Osteocyte (in vitro differentiated cells): ENCODE results near the gene SAG. TPM values are rescaled to one million over a fixed set of nuclear protein-coding genes. Genes with fewer than 3 reads are reported as not detected.

ENCODE experiments used
- DNase-seq: peaks from one replicate; pipeline ENCODE4 v3.0.0; 2021; ENCODE audit warnings: mixed read lengths; ENCODE audit not compliant: unreplicated experiment; ENCODE audit errors: extremely low spot score
- H3K27ac Mint-ChIP-seq: one replicate; pipeline ENCODE4 v1.8.0; 2021; ENCODE audit warnings: mild to moderate bottlenecking, mixed read lengths; ENCODE audit not compliant: unreplicated experiment
- H3K27me3 Mint-ChIP-seq: one replicate; pipeline ENCODE4 v1.8.0; 2021; ENCODE audit warnings: mixed read lengths; ENCODE audit not compliant: unreplicated experiment
- H3K36me3 Mint-ChIP-seq: one replicate; pipeline ENCODE4 v1.8.0; 2021; ENCODE audit warnings: mixed read lengths; ENCODE audit not compliant: unreplicated experiment
- H3K4me1 Mint-ChIP-seq: one replicate; pipeline ENCODE4 v1.8.0; 2021; ENCODE audit warnings: mixed read lengths; ENCODE audit not compliant: unreplicated experiment
- H3K4me3 Mint-ChIP-seq: one replicate; pipeline ENCODE4 v1.8.0; 2021; ENCODE audit warnings: mild to moderate bottlenecking, moderate library complexity, mixed read lengths; ENCODE audit not compliant: unreplicated experiment
- H3K9me3 Mint-ChIP-seq: one replicate; pipeline ENCODE4 v1.8.0; 2021; ENCODE audit warnings: mixed read lengths; ENCODE audit not compliant: unreplicated experiment
- total RNA-seq: library from RNA; stranded (reverse); gene quantifications from 2 replicates; pipeline ENCODE4 v1.2.1, GENCODE V29; 2021
- TF ChIP-seq, protein P1 (sequence below): fragments of 200-600 bp; sonication (generic); IDR thresholded peaks from 2 replicates; pipeline ENCODE4 v1.5.0; 2021; ENCODE audit warnings: antibody characterized with exemption, mild to moderate bottlenecking, moderate library complexity

The SAG gene
- total RNA-seq, 1 donor from 2014 or later: not detected

DNA sequence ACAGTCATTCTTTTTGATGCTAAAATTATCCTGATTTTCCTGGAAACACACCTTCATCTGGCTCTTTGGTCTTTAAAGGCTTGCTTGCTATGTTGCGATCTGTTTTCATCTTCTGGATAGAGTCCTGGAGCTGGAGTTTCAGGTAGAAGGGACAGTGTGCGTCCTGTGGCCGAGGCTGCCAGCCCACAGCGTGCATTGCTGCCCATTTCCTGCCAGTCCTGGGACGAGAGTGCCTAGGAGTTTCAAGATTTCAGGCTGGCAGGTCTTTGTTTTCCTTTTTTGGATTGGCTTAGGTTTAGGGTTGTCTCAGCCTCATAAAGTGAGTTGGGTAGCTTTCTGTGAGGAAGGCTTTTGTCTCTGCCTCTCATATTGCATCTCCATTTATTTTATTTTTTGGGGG, 61.1 kb downstream of the SAG start:
- peaks cover 21% of the 10 kb centered on the region for H3K4me1 Mint-ChIP-seq
- peaks cover 24% of the 10 kb centered on the region for H3K36me3 Mint-ChIP-seq
- DNase-seq: no peak
- TF ChIP-seq, protein P1, sequence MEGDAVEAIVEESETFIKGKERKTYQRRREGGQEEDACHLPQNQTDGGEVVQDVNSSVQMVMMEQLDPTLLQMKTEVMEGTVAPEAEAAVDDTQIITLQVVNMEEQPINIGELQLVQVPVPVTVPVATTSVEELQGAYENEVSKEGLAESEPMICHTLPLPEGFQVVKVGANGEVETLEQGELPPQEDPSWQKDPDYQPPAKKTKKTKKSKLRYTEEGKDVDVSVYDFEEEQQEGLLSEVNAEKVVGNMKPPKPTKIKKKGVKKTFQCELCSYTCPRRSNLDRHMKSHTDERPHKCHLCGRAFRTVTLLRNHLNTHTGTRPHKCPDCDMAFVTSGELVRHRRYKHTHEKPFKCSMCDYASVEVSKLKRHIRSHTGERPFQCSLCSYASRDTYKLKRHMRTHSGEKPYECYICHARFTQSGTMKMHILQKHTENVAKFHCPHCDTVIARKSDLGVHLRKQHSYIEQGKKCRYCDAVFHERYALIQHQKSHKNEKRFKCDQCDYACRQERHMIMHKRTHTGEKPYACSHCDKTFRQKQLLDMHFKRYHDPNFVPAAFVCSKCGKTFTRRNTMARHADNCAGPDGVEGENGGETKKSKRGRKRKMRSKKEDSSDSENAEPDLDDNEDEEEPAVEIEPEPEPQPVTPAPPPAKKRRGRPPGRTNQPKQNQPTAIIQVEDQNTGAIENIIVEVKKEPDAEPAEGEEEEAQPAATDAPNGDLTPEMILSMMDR: no peak
- H3K27ac Mint-ChIP-seq: no peak overlapping the region
- no peaks in the 10 kb centered on the region for H3K27me3 Mint-ChIP-seq
- H3K4me3 Mint-ChIP-seq: no peak overlapping the region
- peaks cover 9% of the 10 kb centered on the region for H3K9me3 Mint-ChIP-seq

- H3K4me1 Mint-ChIP-seq: peaks cover 21% of the 10 kb centered on the region
- TF ChIP-seq, protein P1: no peak
- no peak for DNase-seq
- H3K9me3 Mint-ChIP-seq: peaks cover 2% of the 10 kb centered on the region
- H3K4me3 Mint-ChIP-seq: no peak overlapping the region
- H3K27ac Mint-ChIP-seq: no peak overlapping the region
- H3K27me3 Mint-ChIP-seq: no peaks in the 10 kb centered on the region
- H3K36me3 Mint-ChIP-seq: peaks cover 20% of the 10 kb centered on the region
Measured at GRCh38 chr2:233369462-233369861, 61.8 kb downstream of the SAG start.

DNA sequence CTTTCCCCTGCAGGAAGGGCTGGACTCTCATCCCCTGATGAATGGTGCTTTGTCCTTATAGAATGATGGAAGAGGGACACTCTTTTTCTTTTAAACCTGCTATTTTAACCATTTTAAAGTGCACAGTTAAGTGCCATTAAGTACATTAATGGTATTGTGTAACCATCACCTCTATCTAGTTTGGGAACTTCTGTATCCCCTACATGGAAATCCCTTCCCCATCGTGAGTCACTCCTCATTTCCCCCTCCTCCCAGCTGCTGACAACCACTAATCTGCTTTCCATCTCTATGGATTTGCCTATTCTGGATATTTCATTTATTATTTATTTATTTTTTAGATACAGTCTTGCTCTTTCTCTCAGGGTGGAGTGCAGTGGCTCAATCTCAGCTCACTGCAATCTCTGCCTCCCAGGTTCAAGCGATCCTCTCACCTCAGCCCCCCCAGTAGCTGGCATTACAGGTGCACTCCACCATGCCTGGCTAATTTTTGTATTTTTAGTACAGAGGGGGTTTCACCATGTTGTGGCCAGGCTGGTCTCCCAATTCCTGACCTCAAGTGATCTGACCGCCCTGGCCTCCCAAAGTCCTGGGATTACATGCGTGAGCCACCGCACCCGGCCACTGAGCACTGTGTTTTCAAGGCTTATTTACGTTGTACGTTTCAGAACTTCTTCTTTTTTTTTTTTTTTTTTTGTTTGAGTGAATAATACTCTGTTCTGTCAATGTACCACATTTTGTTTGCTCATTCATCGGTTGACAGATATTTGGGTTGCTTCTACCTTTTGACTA, 62.5 kb downstream of the SAG start:
- Mint-ChIP-seq H3K27me3 (no peaks in the 10 kb centered on the region), H3K4me3 (no peak overlapping the region), H3K27ac (no peak overlapping the region), H3K36me3 (peaks cover 20% of the 10 kb centered on the region), H3K9me3 (no peaks in the 10 kb centered on the region), H3K4me1 (peaks cover 21% of the 10 kb centered on the region)
- no peak for DNase-seq
- TF ChIP-seq, protein P1: no peak

GRCh38 chr2:233371641-233372040, 64.0 kb downstream of the SAG start:
- TF ChIP-seq, protein P1: no peak
- no peak overlapping the region for H3K4me3 Mint-ChIP-seq
- no peaks in the 10 kb centered on the region for H3K9me3 Mint-ChIP-seq
- peaks cover 14% of the 10 kb centered on the region for H3K36me3 Mint-ChIP-seq
- H3K27ac Mint-ChIP-seq: no peak overlapping the region
- DNase-seq: no peak
- no peaks in the 10 kb centered on the region for H3K27me3 Mint-ChIP-seq
- H3K4me1 Mint-ChIP-seq: peaks cover 21% of the 10 kb centered on the region

DNA sequence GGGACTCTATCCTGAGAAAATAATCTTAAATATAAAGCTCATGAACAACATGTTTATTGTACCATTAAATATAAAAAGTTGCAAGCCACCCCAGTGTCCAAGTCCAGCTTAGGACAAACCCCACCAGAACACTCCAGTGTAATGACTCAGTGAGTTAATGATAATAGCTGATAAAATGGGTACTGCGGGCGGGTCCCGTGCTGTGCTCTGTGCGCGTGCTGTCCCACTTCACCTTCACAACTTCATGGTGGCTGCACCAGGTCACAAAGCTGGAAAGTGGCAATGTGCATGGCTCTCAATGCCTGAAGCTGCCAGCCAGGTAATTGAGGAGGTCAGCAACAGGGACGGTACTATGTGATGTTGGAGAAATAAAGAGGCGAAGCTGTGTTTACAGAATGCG, 65.2 kb downstream of the SAG start:
- Mint-ChIP-seq H3K4me3 (no peak overlapping the region), H3K36me3 (peaks cover 23% of the 10 kb centered on the region), H3K4me1 (peaks cover 24% of the 10 kb centered on the region), H3K27ac (no peak overlapping the region), H3K27me3 (no peaks in the 10 kb centered on the region), H3K9me3 (no peaks in the 10 kb centered on the region)
- TF ChIP-seq, protein P1: no peak
- no peak for DNase-seq
